ENCODE data around the gene ZMYM4.

- no peak for TF ChIP-seq CTCF (IDR thresholded peaks at IDR 0.05; ENCODE audit: poor library complexity, severe bottlenecking)
- TF ChIP-seq EP300 (conservative IDR thresholded peaks at IDR 0.05; ENCODE audit: poor library complexity, severe bottlenecking): no peak
- no peak for TF ChIP-seq EZH2 (IDR thresholded peaks at IDR 0.05; ENCODE audit: borderline replicate concordance, insufficient read depth, low read length, poor library complexity, severe bottlenecking)
- TF ChIP-seq POLR2AphosphoS5 (IDR thresholded peaks at IDR 0.05): no peak
- TF ChIP-seq MXI1 (conservative IDR thresholded peaks at IDR 0.05; ENCODE audit: poor library complexity, severe bottlenecking): no peak
- TF ChIP-seq TAF1 (IDR thresholded peaks at IDR 0.05; ENCODE audit: low read depth): no peak
- no peak for TF ChIP-seq REST (IDR thresholded peaks at IDR 0.05; ENCODE audit: borderline replicate concordance)
Observed at GRCh38 chr1:35369922-35370671, 101.6 kb downstream of the ZMYM4 start.

All from neural cell (in vitro differentiated cells).